HEK293 (cell line): ENCODE results near the gene TMEM150A.
A peak's percentile ranks its signal among the peaks of the same experiment; 100 is the strongest.

Experiments used
- CTCF ChIA-PET: fragments of 350-600 bp; formaldehyde crosslinking; extraction: SDS; loops from one replicate; lab custom pipeline; 2021; ENCODE audit warnings: antibody characterized with exemption; lab: Yijun Ruan, JAX
- POLR2A ChIA-PET: fragments of 300-600 bp; formaldehyde crosslinking; extraction: SDS; loops from one replicate; lab custom pipeline; 2020; ENCODE audit warnings: antibody characterized with exemption, inconsistent platforms; lab: Yijun Ruan, JAX
- H3K27ac ChIP-seq: fragments of 200-500 bp; sonication (Bioruptor generic); 2 replicates; pipeline ENCODE4 v1.5.1; 2014; ENCODE audit warnings: low read depth, low read length, control low read depth, inconsistent platforms; ENCODE audit errors: extremely low read depth
- H3K36me3 ChIP-seq, 2 experiments: fragments of 200-500 bp in 1 of 2; sonication (Bioruptor generic) in 1 of 2; 1 replicate in 1 of 2; 2 replicates in 1 of 2; pipeline ENCODE4 v1.5.1; 2014 to 2017; ENCODE audit warnings: inconsistent platforms in 2 of 2, low read length in 2 of 2; ENCODE audit not compliant: control insufficient read depth in 2 of 2, insufficient read depth in 1 of 2
- H3K4me1 ChIP-seq: fragments of 200-500 bp; sonication (Bioruptor generic); 2 replicates; pipeline ENCODE4 v1.5.1; 2014; ENCODE audit warnings: mild to moderate bottlenecking, low read length, inconsistent platforms; ENCODE audit not compliant: control insufficient read depth, insufficient read depth
- H3K4me3 ChIP-seq: 2 replicates; pipeline ENCODE4 v1.5.1; 2011; ENCODE audit warnings: low read depth, mild to moderate bottlenecking, control low read depth, low read length, moderate library complexity
- H3K9me3 ChIP-seq: fragments of 200-500 bp; sonication (Bioruptor generic); 2 replicates; pipeline ENCODE4 v1.5.1; 2014; ENCODE audit warnings: low read depth, low read length, inconsistent platforms; ENCODE audit not compliant: control insufficient read depth, insufficient read depth
- CTCF ChIP-seq: fragments of 450-650 bp; formaldehyde crosslinking; IDR thresholded peaks from 2 replicates; pipeline ENCODE4 v1.5.1; 2016; ENCODE audit warnings: missing biosample characterization, missing genetic modification characterization
- REPIN1 ChIP-seq: fragments of 450-650 bp; formaldehyde crosslinking; IDR thresholded peaks from 2 replicates; pipeline ENCODE4 v1.5.1; 2017; ENCODE audit warnings: missing biosample characterization, missing genetic modification characterization, low read depth
- SCRT2 ChIP-seq: fragments of 450-650 bp; formaldehyde crosslinking; IDR thresholded peaks from 2 replicates; pipeline ENCODE4 v1.5.1; 2016; ENCODE audit warnings: missing biosample characterization, missing genetic modification characterization
- SP3 ChIP-seq: fragments of 450-650 bp; formaldehyde crosslinking; IDR thresholded peaks from 2 replicates; pipeline ENCODE4 v1.5.1; 2016; ENCODE audit warnings: missing biosample characterization, missing genetic modification characterization
- ZFP37 ChIP-seq: fragments of 450-650 bp; formaldehyde crosslinking; IDR thresholded peaks from 2 replicates; pipeline ENCODE4 v1.5.1; 2016; ENCODE audit warnings: missing biosample characterization, missing genetic modification characterization
- ZNF175 ChIP-seq: fragments of 450-650 bp; formaldehyde crosslinking; IDR thresholded peaks from 2 replicates; pipeline ENCODE4 v1.5.1; 2016; ENCODE audit warnings: missing biosample characterization, missing genetic modification characterization
- ZNF292 ChIP-seq: fragments of 450-650 bp; formaldehyde crosslinking; IDR thresholded peaks from 2 replicates; pipeline ENCODE4 v1.5.1; 2016; ENCODE audit warnings: low read depth, missing biosample characterization, missing genetic modification characterization, borderline replicate concordance
- ZNF341 ChIP-seq: fragments of 450-650 bp; formaldehyde crosslinking; IDR thresholded peaks from 2 replicates; pipeline ENCODE4; 2016; ENCODE audit warnings: low read depth, missing biosample characterization, missing genetic modification characterization
- ZNF37A ChIP-seq: fragments of 450-650 bp; IDR thresholded peaks from 2 replicates; pipeline ENCODE4 v1.5.1; 2018; ENCODE audit warnings: missing biosample characterization, missing genetic modification characterization
- ZNF391 ChIP-seq: fragments of 450-650 bp; formaldehyde crosslinking; IDR thresholded peaks from 2 replicates; pipeline ENCODE4 v1.5.1; 2016; ENCODE audit warnings: low read depth, missing biosample characterization, missing genetic modification characterization, borderline replicate concordance
- ZNF530 ChIP-seq: fragments of 450-650 bp; formaldehyde crosslinking; IDR thresholded peaks from 2 replicates; pipeline ENCODE4 v1.5.1; 2016; ENCODE audit warnings: low read depth, missing biosample characterization, missing genetic modification characterization
- ZNF624 ChIP-seq: fragments of 450-650 bp; formaldehyde crosslinking; IDR thresholded peaks from 2 replicates; pipeline ENCODE4 v1.5.1; 2017; ENCODE audit warnings: missing biosample characterization, missing genetic modification characterization
- ZNF626 ChIP-seq: fragments of 450-650 bp; sonication (Bioruptor Pico); formaldehyde crosslinking; IDR thresholded peaks from 2 replicates; pipeline ENCODE4 v1.5.1; 2018; ENCODE audit warnings: missing biosample characterization, missing genetic modification characterization, inconsistent platforms
- ZNF670 ChIP-seq: fragments of 450-650 bp; formaldehyde crosslinking; IDR thresholded peaks from 2 replicates; pipeline ENCODE4 v1.5.1; 2016; ENCODE audit warnings: missing biosample characterization, missing genetic modification characterization, low read depth
- ZNF677 ChIP-seq: fragments of 450-650 bp; IDR thresholded peaks from 2 replicates; pipeline ENCODE4 v1.5.0; 2018; ENCODE audit warnings: missing biosample characterization, mild to moderate bottlenecking, missing genetic modification characterization, moderate library complexity
- ZNF785 ChIP-seq: fragments of 450-650 bp; formaldehyde crosslinking; IDR thresholded peaks from 2 replicates; pipeline ENCODE4 v1.5.1; 2016; ENCODE audit warnings: missing biosample characterization, missing genetic modification characterization
- ZNF792 ChIP-seq: fragments of 450-650 bp; formaldehyde crosslinking; IDR thresholded peaks from 2 replicates; pipeline ENCODE4 v1.5.1; 2016; ENCODE audit warnings: missing biosample characterization, missing genetic modification characterization
- TF ChIP-seq, protein P1 (sequence below): fragments of 450-650 bp; formaldehyde crosslinking; IDR thresholded peaks from 2 replicates; pipeline ENCODE4 v1.5.1; 2017; ENCODE audit warnings: missing biosample characterization, missing genetic modification characterization
- TF ChIP-seq, protein P2 (sequence below): fragments of 450-650 bp; formaldehyde crosslinking; IDR thresholded peaks from 2 replicates; pipeline ENCODE4 v1.5.1; 2016; ENCODE audit warnings: missing biosample characterization, missing genetic modification characterization
- TF ChIP-seq, protein P3 (sequence below): fragments of 450-650 bp; formaldehyde crosslinking; IDR thresholded peaks from 2 replicates; pipeline ENCODE4 v1.5.1; 2016; ENCODE audit warnings: missing biosample characterization, missing genetic modification characterization, low read depth

The TMEM150A gene

GRCh38 chr2:85557130-85557529, 45.4 kb downstream of the TMEM150A start:
- Histone ChIP-seq H3K9me3 (no peaks in the 10 kb centered on the region), H3K36me3 (peaks cover 21 to 63% of the 10 kb centered on the region in 2 experiments), H3K4me1 (no peaks in the 10 kb centered on the region), H3K4me3 (no peak overlapping the region), H3K27ac (no peak overlapping the region)
- CTCF ChIA-PET, result interaction anchor here (0.6 to 9.8 kb wide), 5 partner anchors 80 to 517 kb away, joined by 3 to 62 read pairs (median 3); no protein-coding TSS in a partner anchor
- POLR2A ChIA-PET, result interaction anchor here (1.1 to 12.3 kb wide), 4 partner anchors 11 to 139 kb away, joined by 4 to 106 read pairs (median 8); partner anchors contain the start of genes MAT2A, RNF181 and SH2D6
- TF ChIP-seq ZNF670, result no peak
- TF ChIP-seq SCRT2 (tag by site-specific recombination), result peak; percentile 67

GRCh38 chr2:85554980-85555612, 47.4 kb downstream of the TMEM150A start:
- POLR2A ChIA-PET, result interaction anchor here (12.3 kb wide), 1 partner anchor 16 kb away, joined by 106 read pairs; the partner anchor contains the start of gene MAT2A
- no peaks in the 10 kb centered on the region for H3K4me1 ChIP-seq
- CTCF ChIA-PET, result interaction anchor here (0.6 to 9.8 kb wide), 5 partner anchors 31 to 1859 kb away, joined by 3 to 62 read pairs (median 3); no protein-coding TSS in a partner anchor
- H3K4me3 ChIP-seq, result no peak overlapping the region
- no peak overlapping the region for H3K27ac ChIP-seq
- TF ChIP-seq, protein P1, sequence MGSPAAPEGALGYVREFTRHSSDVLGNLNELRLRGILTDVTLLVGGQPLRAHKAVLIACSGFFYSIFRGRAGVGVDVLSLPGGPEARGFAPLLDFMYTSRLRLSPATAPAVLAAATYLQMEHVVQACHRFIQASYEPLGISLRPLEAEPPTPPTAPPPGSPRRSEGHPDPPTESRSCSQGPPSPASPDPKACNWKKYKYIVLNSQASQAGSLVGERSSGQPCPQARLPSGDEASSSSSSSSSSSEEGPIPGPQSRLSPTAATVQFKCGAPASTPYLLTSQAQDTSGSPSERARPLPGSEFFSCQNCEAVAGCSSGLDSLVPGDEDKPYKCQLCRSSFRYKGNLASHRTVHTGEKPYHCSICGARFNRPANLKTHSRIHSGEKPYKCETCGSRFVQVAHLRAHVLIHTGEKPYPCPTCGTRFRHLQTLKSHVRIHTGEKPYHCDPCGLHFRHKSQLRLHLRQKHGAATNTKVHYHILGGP (tag by site-specific recombination), result no peak
- TF ChIP-seq ZNF530 (tag by site-specific recombination) (peak; percentile 78; the same call in 1 of the 2 replicates), SCRT2 (tag by site-specific recombination) (peak; percentile 47; the same call in 1 of the 2 replicates)
- H3K9me3 ChIP-seq, result no peaks in the 10 kb centered on the region
- peaks cover 27 to 84% of the 10 kb centered on the region in 2 experiments for H3K36me3 ChIP-seq

DNA sequence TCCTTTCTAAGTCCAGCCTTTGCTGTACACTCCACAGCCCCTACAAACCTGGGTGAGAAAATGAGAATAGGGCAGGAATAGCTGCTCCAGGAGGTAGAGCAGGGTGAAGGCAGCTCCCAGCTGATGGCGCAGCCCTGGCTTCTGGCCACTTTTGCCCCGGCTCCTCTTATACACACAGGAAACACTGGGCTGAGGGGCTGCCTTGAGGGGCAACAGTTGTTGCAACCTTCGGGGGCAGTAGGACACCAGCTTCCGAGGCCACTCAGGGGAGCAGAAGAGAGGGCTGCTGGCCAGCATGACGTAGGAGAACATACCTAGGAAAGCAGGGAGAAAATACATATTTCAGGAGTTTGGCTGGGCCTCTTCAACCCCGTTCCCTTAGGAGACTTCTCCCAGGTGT, 49.3 kb downstream of the TMEM150A start:
- POLR2A ChIA-PET, result interaction anchor here (0.6 to 12.3 kb wide), 4 partner anchors 8 to 217 kb away, joined by 4 to 106 read pairs (median 10); partner anchors contain the start of genes ELMOD3, GGCX, MAT2A and RETSAT

GRCh38 chr2:85551698-85552678, 50.5 kb downstream of the TMEM150A start:
- H3K4me1 ChIP-seq, result no peaks in the 10 kb centered on the region
- ChIA-PET POLR2A (interaction anchor here (0.6 to 12.3 kb wide), 13 partner anchors 9 to 251 kb away, joined by 3 to 106 read pairs (median 4); partner anchors contain the start of genes C2orf68, ELMOD3, GGCX and MAT2A), CTCF (interaction anchor here (0.6 to 9.8 kb wide), 30 partner anchors 8 to 485 kb away, joined by 3 to 144 read pairs (median 4); partner anchors contain the start of genes CAPG, ELMOD3, MAT2A and RETSAT)
- no peaks in the 10 kb centered on the region for H3K9me3 ChIP-seq
- no peak overlapping the region for H3K4me3 ChIP-seq
- H3K27ac ChIP-seq, result no peak overlapping the region
- H3K36me3 ChIP-seq, result peaks cover 32 to 93% of the 10 kb centered on the region in 2 experiments
- TF ChIP-seq, protein P2, sequence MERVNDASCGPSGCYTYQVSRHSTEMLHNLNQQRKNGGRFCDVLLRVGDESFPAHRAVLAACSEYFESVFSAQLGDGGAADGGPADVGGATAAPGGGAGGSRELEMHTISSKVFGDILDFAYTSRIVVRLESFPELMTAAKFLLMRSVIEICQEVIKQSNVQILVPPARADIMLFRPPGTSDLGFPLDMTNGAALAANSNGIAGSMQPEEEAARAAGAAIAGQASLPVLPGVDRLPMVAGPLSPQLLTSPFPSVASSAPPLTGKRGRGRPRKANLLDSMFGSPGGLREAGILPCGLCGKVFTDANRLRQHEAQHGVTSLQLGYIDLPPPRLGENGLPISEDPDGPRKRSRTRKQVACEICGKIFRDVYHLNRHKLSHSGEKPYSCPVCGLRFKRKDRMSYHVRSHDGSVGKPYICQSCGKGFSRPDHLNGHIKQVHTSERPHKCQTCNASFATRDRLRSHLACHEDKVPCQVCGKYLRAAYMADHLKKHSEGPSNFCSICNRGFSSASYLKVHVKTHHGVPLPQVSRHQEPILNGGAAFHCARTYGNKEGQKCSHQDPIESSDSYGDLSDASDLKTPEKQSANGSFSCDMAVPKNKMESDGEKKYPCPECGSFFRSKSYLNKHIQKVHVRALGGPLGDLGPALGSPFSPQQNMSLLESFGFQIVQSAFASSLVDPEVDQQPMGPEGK (tag by site-specific recombination), result no peak
- TF ChIP-seq ZNF626 (tag by site-specific recombination) (no peak), CTCF (peak; percentile 69), ZNF677 (tag by site-specific recombination) (no peak), ZFP37 (tag by site-specific recombination) (no peak), ZNF391 (tag by site-specific recombination) (no peak), ZNF341 (tag by site-specific recombination) (no peak)
- TF ChIP-seq, protein P3, sequence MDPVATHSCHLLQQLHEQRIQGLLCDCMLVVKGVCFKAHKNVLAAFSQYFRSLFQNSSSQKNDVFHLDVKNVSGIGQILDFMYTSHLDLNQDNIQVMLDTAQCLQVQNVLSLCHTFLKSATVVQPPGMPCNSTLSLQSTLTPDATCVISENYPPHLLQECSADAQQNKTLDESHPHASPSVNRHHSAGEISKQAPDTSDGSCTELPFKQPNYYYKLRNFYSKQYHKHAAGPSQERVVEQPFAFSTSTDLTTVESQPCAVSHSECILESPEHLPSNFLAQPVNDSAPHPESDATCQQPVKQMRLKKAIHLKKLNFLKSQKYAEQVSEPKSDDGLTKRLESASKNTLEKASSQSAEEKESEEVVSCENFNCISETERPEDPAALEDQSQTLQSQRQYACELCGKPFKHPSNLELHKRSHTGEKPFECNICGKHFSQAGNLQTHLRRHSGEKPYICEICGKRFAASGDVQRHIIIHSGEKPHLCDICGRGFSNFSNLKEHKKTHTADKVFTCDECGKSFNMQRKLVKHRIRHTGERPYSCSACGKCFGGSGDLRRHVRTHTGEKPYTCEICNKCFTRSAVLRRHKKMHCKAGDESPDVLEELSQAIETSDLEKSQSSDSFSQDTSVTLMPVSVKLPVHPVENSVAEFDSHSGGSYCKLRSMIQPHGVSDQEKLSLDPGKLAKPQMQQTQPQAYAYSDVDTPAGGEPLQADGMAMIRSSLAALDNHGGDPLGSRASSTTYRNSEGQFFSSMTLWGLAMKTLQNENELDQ (tag by site-specific recombination), result no peak

More for the DNA sequence above, 49.3 kb downstream of the TMEM150A start:
- H3K36me3 ChIP-seq, result peaks cover 36 to 92% of the 10 kb centered on the region in 2 experiments
- no peaks in the 10 kb centered on the region for H3K4me1 ChIP-seq
- CTCF ChIA-PET, result interaction anchor here (0.5 to 9.8 kb wide), 9 partner anchors 17 to 511 kb away, joined by 3 to 144 read pairs (median 4); partner anchors contain the start of gene SH2D6
- TF ChIP-seq SP3, result no peak
- no peak for TF ChIP-seq ZNF624 (tag by site-specific recombination)
- TF ChIP-seq ZNF785 (tag by site-specific recombination), result no peak
- no peak for TF ChIP-seq ZNF792 (tag by site-specific recombination)
- TF ChIP-seq ZNF175 (tag by site-specific recombination), result no peak
- TF ChIP-seq ZNF292, result no peak
- TF ChIP-seq ZNF37A (tag by site-specific recombination), result no peak
- TF ChIP-seq REPIN1 (tag by site-specific recombination), result no peak
- H3K9me3 ChIP-seq, result no peaks in the 10 kb centered on the region
- no peak overlapping the region for H3K4me3 ChIP-seq
- no peak overlapping the region for H3K27ac ChIP-seq
